ENCODE measurements around the gene TRIM64C.
"Not testable (repeated sequence)": the region's sequence is repeated elsewhere in the genome, so short reads cannot be mapped to it uniquely, and the experiment has no call there.

Gene TRIM64C

GRCh38 chr11:49059012-49059411, at the start of gene TRIM64C:
Gene TRIM64C (minus strand): TSS chr11:49059112. CDS start chr11:49059112, 0 bp downstream.
- not testable (repeated sequence) for DNase-seq (ENCODE audit: low spot score)

GRCh38 chr11:49102356-49102755, 43.4 kb upstream of the TRIM64C start:
- not testable (repeated sequence) for DNase-seq (ENCODE audit: low spot score)

- not testable (repeated sequence) for DNase-seq (ENCODE audit: low spot score)
These were observed 11.0 kb upstream of the TRIM64C start for GRCh38 chr11:49069897-49070296.

GRCh38 chr11:49049821-49050220, 9.1 kb downstream of the TRIM64C start:
- not testable (repeated sequence) for DNase-seq (ENCODE audit: low spot score)

- DNase-seq (ENCODE audit: low spot score) = not testable (repeated sequence)
These were observed 10.7 kb downstream of the TRIM64C start for GRCh38 chr11:49048229-49048628.

GRCh38 chr11:49028523-49028922, 30.4 kb downstream of the TRIM64C start, which contains the start of gene TRIM49B:
Gene TRIM49B (plus strand): TSS chr11:49028823. CDS start chr11:49031600, 2,777 bp downstream.
- not testable (repeated sequence) for DNase-seq (ENCODE audit: low spot score)

All from putamen (tissue), 1 donor.